H9 (cell line): ENCODE data around the gene GEMIN2. TPM values are rescaled to one million over a fixed set of nuclear protein-coding genes. Genes with fewer than 3 reads are reported as not detected.

Source experiments
- DNase-seq: peaks from one replicate; pipeline ENCODE4 v3.0.0-alpha.2; 2017
- H2AFZ ChIP-seq: one replicate; pipeline ENCODE4 v1.6.1; 2013; ENCODE audit warnings: mild to moderate bottlenecking, low read length, control low read depth, moderate library complexity
- H2AK5ac ChIP-seq: 2 replicates; pipeline ENCODE4 v1.6.1; 2013; ENCODE audit warnings: low read length, control low read depth, mixed read lengths; ENCODE audit not compliant: insufficient read length
- H2BK120ac ChIP-seq: one replicate; pipeline ENCODE4 v1.6.1; 2013; ENCODE audit warnings: low read depth, mild to moderate bottlenecking, low read length, control low read depth, inconsistent platforms; ENCODE audit not compliant: poor library complexity, severe bottlenecking
- H2BK12ac ChIP-seq: 2 replicates; pipeline ENCODE4 v1.6.1; 2013; ENCODE audit warnings: low read length, control low read depth, mixed read lengths, low read depth; ENCODE audit not compliant: insufficient read length
- H2BK15ac ChIP-seq: 2 replicates; pipeline ENCODE4 v1.6.1; 2013; ENCODE audit warnings: low read depth, low read length, control low read depth
- H2BK20ac ChIP-seq: one replicate; pipeline ENCODE4 v1.6.1; 2013; ENCODE audit warnings: low read depth, mild to moderate bottlenecking, low read length, control low read depth, inconsistent platforms; ENCODE audit not compliant: poor library complexity, severe bottlenecking
- H2BK5ac ChIP-seq: 2 replicates; pipeline ENCODE4 v1.6.1; 2013; ENCODE audit warnings: low read length, control low read depth, mixed read lengths; ENCODE audit not compliant: insufficient read length
- H3K14ac ChIP-seq: 2 replicates; pipeline ENCODE4 v1.6.1; 2013; ENCODE audit warnings: low read length, control low read depth; ENCODE audit not compliant: insufficient read depth
- H3K18ac ChIP-seq: 2 replicates; pipeline ENCODE4 v1.6.1; 2013; ENCODE audit warnings: low read depth, mild to moderate bottlenecking, mixed read lengths, low read length, control low read depth; ENCODE audit not compliant: insufficient read length
- H3K23ac ChIP-seq: 2 replicates; pipeline ENCODE4 v1.6.1; 2013; ENCODE audit warnings: low read length, control low read depth, mixed read lengths, low read depth; ENCODE audit not compliant: insufficient read length
- H3K23me2 ChIP-seq: 2 replicates; pipeline ENCODE4 v1.6.1; 2013; ENCODE audit warnings: low read depth, mild to moderate bottlenecking, mixed read lengths, low read length, control low read depth; ENCODE audit not compliant: insufficient read length, poor library complexity, severe bottlenecking
- H3K27ac ChIP-seq: 2 replicates; pipeline ENCODE4 v1.5.1; 2013; ENCODE audit warnings: low read length, control low read depth, mixed read lengths, low read depth; ENCODE audit not compliant: insufficient read length
- H3K27me3 ChIP-seq: 2 replicates; pipeline ENCODE4 v1.6.1; 2013; ENCODE audit warnings: low read length, control low read depth, inconsistent platforms; ENCODE audit not compliant: insufficient read depth
- H3K4ac ChIP-seq: 2 replicates; pipeline ENCODE4 v1.6.1; 2013; ENCODE audit warnings: low read depth, mild to moderate bottlenecking, control low read depth, inconsistent platforms, low read length, moderate library complexity
- H3K4me1 ChIP-seq: 2 replicates; pipeline ENCODE4 v1.6.1; 2013; ENCODE audit warnings: low read length, control low read depth, inconsistent platforms; ENCODE audit not compliant: insufficient read depth
- H3K4me2 ChIP-seq: 2 replicates; pipeline ENCODE4 v1.6.1; 2013; ENCODE audit warnings: low read length, control low read depth, mixed read lengths; ENCODE audit not compliant: insufficient read length, insufficient read depth
- H3K56ac ChIP-seq: 2 replicates; pipeline ENCODE4 v1.6.1; 2013; ENCODE audit warnings: low read depth, mild to moderate bottlenecking, mixed read lengths, low read length, control low read depth; ENCODE audit not compliant: insufficient read length
- H3K79me1 ChIP-seq: 2 replicates; pipeline ENCODE4 v1.6.1; 2013; ENCODE audit warnings: low read depth, mild to moderate bottlenecking, moderate library complexity, low read length, control low read depth, inconsistent platforms; ENCODE audit not compliant: insufficient read depth, poor library complexity, severe bottlenecking
- H3K79me2 ChIP-seq: 2 replicates; pipeline ENCODE4 v1.6.1; 2013; ENCODE audit warnings: low read length, control low read depth, inconsistent platforms; ENCODE audit not compliant: insufficient read depth
- H3K9ac ChIP-seq: 2 replicates; pipeline ENCODE4 v1.6.1; 2013; ENCODE audit warnings: low read length, control low read depth, mixed read lengths; ENCODE audit not compliant: insufficient read length; ENCODE audit errors: extremely low read depth
- H3K9me3 ChIP-seq: one replicate; pipeline ENCODE4 v1.6.1; 2013; ENCODE audit warnings: low read depth, low read length, inconsistent platforms; ENCODE audit not compliant: control insufficient read depth
- H3T11ph ChIP-seq: one replicate; pipeline ENCODE4 v1.6.1; 2013; ENCODE audit warnings: mild to moderate bottlenecking, low read length, control low read depth, inconsistent platforms
- H4K20me1 ChIP-seq: one replicate; pipeline ENCODE4 v1.6.1; 2013; ENCODE audit not compliant: control insufficient read depth, insufficient read length, insufficient read depth
- H4K5ac ChIP-seq: 2 replicates; pipeline ENCODE4 v1.6.1; 2013; ENCODE audit warnings: low read depth, mild to moderate bottlenecking, mixed read lengths, low read length, control low read depth; ENCODE audit not compliant: insufficient read length
- H4K8ac ChIP-seq: replicated peaks from 2 replicates; pipeline ENCODE4 v1.6.1; 2013; ENCODE audit warnings: low read length, control low read depth, mixed read lengths, low read depth; ENCODE audit not compliant: insufficient read length
- H4K91ac ChIP-seq: 2 replicates; pipeline ENCODE4 v1.6.1; 2013; ENCODE audit warnings: low read depth, mild to moderate bottlenecking, moderate library complexity, mixed read lengths, low read length, control low read depth; ENCODE audit not compliant: insufficient read length
- H3K27ac Mint-ChIP-seq, 3 experiments: 2 replicates in 2 of 3; 3 replicates in 1 of 3; pipeline ENCODE4 v1.8.0; 2020 to 2021; ENCODE audit warnings: mixed read lengths in 3 of 3, mild to moderate bottlenecking in 1 of 3, moderate library complexity in 1 of 3
- H3K27me3 Mint-ChIP-seq: 2 replicates; pipeline ENCODE4 v1.8.0; 2021; ENCODE audit warnings: low read depth, mild to moderate bottlenecking, moderate library complexity, mixed read lengths
- H3K36me3 Mint-ChIP-seq, 3 experiments: 2 replicates in 2 of 3; 3 replicates in 1 of 3; pipeline ENCODE4 v1.8.0; 2020 to 2021; ENCODE audit warnings: low read depth in 3 of 3, mixed read lengths in 3 of 3; ENCODE audit not compliant: insufficient read depth in 1 of 3
- H3K4me1 Mint-ChIP-seq, 2 experiments: 2 replicates each; pipeline ENCODE4 v1.8.0; 2020; ENCODE audit warnings: mixed read lengths in 2 of 2
- H3K4me3 Mint-ChIP-seq, 2 experiments: 2 replicates in 1 of 2; 3 replicates in 1 of 2; pipeline ENCODE4 v1.8.0; 2020 to 2021; ENCODE audit warnings: mild to moderate bottlenecking in 2 of 2, mixed read lengths in 2 of 2, moderate library complexity in 1 of 2
- H3K9me3 Mint-ChIP-seq, 2 experiments: 2 replicates in 1 of 2; 3 replicates in 1 of 2; pipeline ENCODE4 v1.8.0; 2020; ENCODE audit warnings: mild to moderate bottlenecking in 2 of 2, mixed read lengths in 2 of 2, moderate library complexity in 1 of 2
- CTCF ChIP-seq: fragments of 200-600 bp; sonication (generic); conservative IDR thresholded peaks from 3 replicates; pipeline ENCODE4 v1.8.0; 2021; ENCODE audit warnings: antibody characterized with exemption, mild to moderate bottlenecking
- WGBS: extraction: QIAGEN DNeasy Blood & Tissue Kit; methylation state at CpG from one replicate; pipeline ENCODE4 v1.1.7; 2013; ENCODE audit warnings: missing lambda C conversion rate, low lambda C conversion rate, mixed read lengths; ENCODE audit not compliant: insufficient read length; ENCODE audit errors: extremely low coverage; 5-methylcytosine and 5-hydroxymethylcytosine counted together
- total RNA-seq: library from RNA; stranded (reverse); gene quantifications from 2 replicates; pipeline ENCODE4 v1.2.1, GENCODE V29; 2021

Gene GEMIN2
- total RNA-seq, 1 experiment from 2014 or later = 36.3 TPM

DNA sequence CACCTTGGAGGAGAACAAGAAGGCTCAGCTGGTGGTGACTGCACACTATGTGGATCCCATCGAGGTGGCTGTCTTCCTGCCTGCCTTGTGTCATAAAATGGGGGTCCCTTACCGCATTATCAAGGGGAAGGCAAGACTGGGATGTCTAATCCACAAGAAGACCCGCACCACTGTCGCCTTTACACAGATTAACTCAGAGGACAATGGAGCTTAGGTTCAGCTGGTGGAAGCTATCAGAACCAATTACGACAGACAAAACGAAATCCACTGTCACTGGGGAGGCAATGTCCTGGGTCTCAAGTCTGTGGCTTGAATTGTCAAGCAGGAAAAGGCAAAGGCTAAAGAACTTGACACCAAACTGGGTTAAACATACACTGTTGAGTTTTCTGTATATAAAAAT, 43.4 kb downstream of the GEMIN2 start:
- H3K9ac ChIP-seq = no peak overlapping the region

More for the DNA sequence above, 43.4 kb downstream of the GEMIN2 start:
- no peak overlapping the region for H2BK5ac ChIP-seq
- H3K23me2 ChIP-seq = no peaks in the 10 kb centered on the region
- no peak overlapping the region for H3K4me2 ChIP-seq
- H3K27ac ChIP-seq = no peak overlapping the region
- Mint-ChIP-seq H3K9me3 (no peaks in the 10 kb centered on the region), H3K27me3 (no peaks in the 10 kb centered on the region), H3K4me3 (no peak overlapping the region), H3K4me1 (no peaks in the 10 kb centered on the region), H3K36me3 (peaks cover 1 to 41% (median 23%) of the 10 kb centered on the region in 3 experiments; a peak in 6 of 7 replicates), H3K27ac (no peak overlapping the region)
- H3K9me3 ChIP-seq = no peaks in the 10 kb centered on the region
- no peak overlapping the region for H2BK20ac ChIP-seq
- H3K4ac ChIP-seq = no peak overlapping the region
- no peak overlapping the region for H4K8ac ChIP-seq
- H3T11ph ChIP-seq = no peak overlapping the region
- no peaks in the 10 kb centered on the region for H3K79me2 ChIP-seq
- no peak overlapping the region for H4K5ac ChIP-seq
- no peaks in the 10 kb centered on the region for H4K20me1 ChIP-seq
- no peak overlapping the region for H3K18ac ChIP-seq
- no peaks in the 10 kb centered on the region for H3K4me1 ChIP-seq
- no peak overlapping the region for H2BK12ac ChIP-seq
- H2AFZ ChIP-seq = no peak overlapping the region
- no CpG with 5 or more reads among the region's 6 CpGs for WGBS
- no peak for DNase-seq
- no peak overlapping the region for H3K14ac ChIP-seq
- no peak overlapping the region for H3K56ac ChIP-seq
- no peak overlapping the region for H3K23ac ChIP-seq
- no peak overlapping the region for H2AK5ac ChIP-seq
- TF ChIP-seq CTCF = no peak
- H3K79me1 ChIP-seq = peaks cover 4% of the 10 kb centered on the region
- H2BK15ac ChIP-seq = no peak overlapping the region
- H4K91ac ChIP-seq = no peak overlapping the region
- H3K27me3 ChIP-seq = no peaks in the 10 kb centered on the region
- no peak overlapping the region for H2BK120ac ChIP-seq
